ENCODE measurements around the gene VIL1. TPM values are rescaled to one million over a fixed set of nuclear protein-coding genes. Genes with fewer than 3 reads are reported as not detected.
A peak's percentile ranks its signal among the peaks of the same experiment; 100 is the strongest.

The VIL1 gene
- total and polyA plus RNA-seq, 8 donors, result 0.29 to 1.8 (median 1.2) TPM; not detected in 1

DNA sequence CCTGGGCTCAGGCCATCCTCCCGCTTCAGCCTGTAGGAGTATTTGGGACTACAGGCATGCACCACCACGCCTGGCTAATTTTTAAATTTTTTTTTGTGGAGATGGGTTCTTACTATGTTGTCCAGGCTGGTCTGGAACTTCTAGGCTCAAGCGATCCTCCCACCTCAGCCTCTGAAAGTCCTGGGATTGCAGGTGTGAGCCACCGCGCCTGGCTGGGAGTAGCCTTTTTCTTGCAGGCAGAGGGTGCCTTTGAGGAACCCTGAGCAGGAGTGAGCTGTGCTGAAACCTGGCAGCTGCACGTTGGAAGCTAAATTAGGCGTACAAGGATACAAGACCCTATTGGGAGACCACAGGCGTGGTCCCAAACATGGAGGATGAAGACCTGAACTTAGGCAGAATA, 11.2 kb upstream of the VIL1 start:
- H3K27me3 ChIP-seq, result no peaks in the 10 kb centered on the region
- H3K36me3 ChIP-seq, result peaks cover 0 to 28% of the 10 kb centered on the region in 2 donors
- H3K9me3 ChIP-seq, result no peaks in the 10 kb centered on the region
- H3K4me3 ChIP-seq, result no peak overlapping the region
- ATAC-seq (no peak), DNase-seq (no peak)
- intact Hi-C loops (cut with DNase I), result loop anchor here in 1 of 2 donors (5.0 kb wide), 1 partner anchor 60 kb away; no protein-coding TSS in a partner anchor
- H3K4me1 ChIP-seq, result peaks cover 16 to 52% of the 10 kb centered on the region in 2 donors
- TF ChIP-seq, protein P1, sequence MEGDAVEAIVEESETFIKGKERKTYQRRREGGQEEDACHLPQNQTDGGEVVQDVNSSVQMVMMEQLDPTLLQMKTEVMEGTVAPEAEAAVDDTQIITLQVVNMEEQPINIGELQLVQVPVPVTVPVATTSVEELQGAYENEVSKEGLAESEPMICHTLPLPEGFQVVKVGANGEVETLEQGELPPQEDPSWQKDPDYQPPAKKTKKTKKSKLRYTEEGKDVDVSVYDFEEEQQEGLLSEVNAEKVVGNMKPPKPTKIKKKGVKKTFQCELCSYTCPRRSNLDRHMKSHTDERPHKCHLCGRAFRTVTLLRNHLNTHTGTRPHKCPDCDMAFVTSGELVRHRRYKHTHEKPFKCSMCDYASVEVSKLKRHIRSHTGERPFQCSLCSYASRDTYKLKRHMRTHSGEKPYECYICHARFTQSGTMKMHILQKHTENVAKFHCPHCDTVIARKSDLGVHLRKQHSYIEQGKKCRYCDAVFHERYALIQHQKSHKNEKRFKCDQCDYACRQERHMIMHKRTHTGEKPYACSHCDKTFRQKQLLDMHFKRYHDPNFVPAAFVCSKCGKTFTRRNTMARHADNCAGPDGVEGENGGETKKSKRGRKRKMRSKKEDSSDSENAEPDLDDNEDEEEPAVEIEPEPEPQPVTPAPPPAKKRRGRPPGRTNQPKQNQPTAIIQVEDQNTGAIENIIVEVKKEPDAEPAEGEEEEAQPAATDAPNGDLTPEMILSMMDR (IDR thresholded peaks at IDR 0.05), result no peak
- peak overlapping the region; percentile 93 for H3K27ac ChIP-seq

DNA sequence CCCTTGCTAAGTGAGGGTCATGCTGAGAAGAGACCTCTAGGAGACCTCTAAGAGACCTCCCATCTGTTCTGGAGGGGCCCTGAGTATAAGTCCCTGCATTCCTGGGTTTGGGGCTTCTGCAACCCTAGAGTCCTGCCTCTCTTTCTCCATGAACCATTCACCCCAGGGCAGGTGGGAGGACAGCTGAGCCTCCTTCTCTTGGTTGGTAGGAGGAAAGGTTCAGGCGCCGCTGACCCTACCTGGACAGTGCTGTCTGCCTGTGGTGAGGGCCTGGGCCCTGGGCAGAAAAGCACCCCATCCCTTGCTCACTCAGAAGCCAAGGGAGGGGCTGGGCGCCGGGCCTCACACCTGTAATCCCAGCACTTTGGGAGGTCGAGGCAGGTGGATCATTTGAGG, 604 bp upstream of the VIL1 start:
- Histone ChIP-seq H3K27ac (no peak overlapping the region), H3K9me3 (no peaks in the 10 kb centered on the region), H3K4me1 (no peaks in the 10 kb centered on the region), H3K4me3 (no peak overlapping the region), H3K27me3 (no peaks in the 10 kb centered on the region), H3K36me3 (no peaks in the 10 kb centered on the region)
- ATAC-seq, result no peak
- intact Hi-C loops (cut with DNase I), result no loop called here
- TF ChIP-seq, protein P1 (IDR thresholded peaks at IDR 0.05), result no peak
- DNase-seq, result no peak

DNA sequence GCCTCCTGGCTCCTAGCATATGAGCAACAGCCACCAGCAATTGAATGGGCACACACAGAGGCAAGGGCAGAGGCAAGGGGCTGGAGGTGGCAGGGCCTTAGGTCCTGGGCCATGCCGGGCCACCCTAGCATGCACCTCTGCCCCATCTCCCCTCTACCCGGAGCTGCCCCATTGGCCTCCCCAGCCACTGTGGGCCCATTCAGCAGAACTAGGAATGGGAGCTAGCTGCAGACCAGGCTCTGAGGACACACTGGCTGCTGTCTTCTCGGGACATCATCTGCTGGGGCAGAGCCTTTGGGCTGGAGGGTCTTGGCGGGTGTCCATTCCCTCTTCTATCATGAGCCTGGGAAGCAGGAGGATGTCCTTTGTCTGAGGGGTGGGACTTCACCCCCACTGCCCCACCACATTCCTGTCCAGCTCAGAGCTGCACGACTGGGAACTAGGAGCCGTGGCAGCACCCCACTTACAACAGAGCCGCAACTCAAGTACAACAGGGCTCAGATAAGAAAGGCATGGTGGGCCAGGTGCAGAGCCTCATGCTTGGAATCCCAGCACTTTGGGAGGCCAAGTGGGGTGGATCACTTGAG, 800 bp downstream of the VIL1 start:
- ATAC-seq, result no peak
- no peaks in the 10 kb centered on the region for H3K4me1 ChIP-seq
- intact Hi-C loops (cut with DNase I), result no loop called here

DNA sequence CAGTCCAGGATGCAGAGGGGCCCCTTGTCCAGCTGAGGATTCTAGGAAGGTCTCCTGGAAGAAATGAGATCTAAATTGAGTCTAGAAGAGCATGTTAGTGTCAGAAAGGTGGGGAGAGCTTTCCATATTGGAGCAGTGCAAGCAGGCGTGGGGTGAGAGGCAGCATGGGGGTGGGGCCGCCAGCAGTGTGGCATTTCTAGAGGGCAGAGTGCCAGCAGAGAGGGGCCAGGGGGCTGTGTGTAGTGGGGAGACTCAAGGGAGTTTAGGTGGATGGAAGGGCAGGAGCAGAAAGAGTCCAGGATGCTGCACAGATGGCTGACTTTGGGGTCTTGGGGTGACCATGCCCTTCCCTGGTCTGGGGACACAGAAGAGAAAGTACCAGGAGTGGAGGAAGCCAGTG, 2.1 kb downstream of the VIL1 start:
- Histone ChIP-seq H3K27ac (no peak overlapping the region), H3K27me3 (no peaks in the 10 kb centered on the region), H3K4me3 (no peak overlapping the region), H3K36me3 (no peaks in the 10 kb centered on the region), H3K4me1 (no peaks in the 10 kb centered on the region), H3K9me3 (no peaks in the 10 kb centered on the region)
- intact Hi-C loops (cut with DNase I), result no loop called here
- TF ChIP-seq, protein P1 (IDR thresholded peaks at IDR 0.05), result no peak
- ATAC-seq (no peak), DNase-seq (peak in 1 of 4 donors; percentile 45)

More for the DNA sequence above, 800 bp downstream of the VIL1 start:
- no peak overlapping the region for H3K4me3 ChIP-seq
- H3K27ac ChIP-seq, result no peak overlapping the region
- no peaks in the 10 kb centered on the region for H3K27me3 ChIP-seq
- no peak for DNase-seq
- no peaks in the 10 kb centered on the region for H3K9me3 ChIP-seq
- H3K36me3 ChIP-seq, result no peaks in the 10 kb centered on the region
- TF ChIP-seq, protein P1 (IDR thresholded peaks at IDR 0.05), result no peak

DNA sequence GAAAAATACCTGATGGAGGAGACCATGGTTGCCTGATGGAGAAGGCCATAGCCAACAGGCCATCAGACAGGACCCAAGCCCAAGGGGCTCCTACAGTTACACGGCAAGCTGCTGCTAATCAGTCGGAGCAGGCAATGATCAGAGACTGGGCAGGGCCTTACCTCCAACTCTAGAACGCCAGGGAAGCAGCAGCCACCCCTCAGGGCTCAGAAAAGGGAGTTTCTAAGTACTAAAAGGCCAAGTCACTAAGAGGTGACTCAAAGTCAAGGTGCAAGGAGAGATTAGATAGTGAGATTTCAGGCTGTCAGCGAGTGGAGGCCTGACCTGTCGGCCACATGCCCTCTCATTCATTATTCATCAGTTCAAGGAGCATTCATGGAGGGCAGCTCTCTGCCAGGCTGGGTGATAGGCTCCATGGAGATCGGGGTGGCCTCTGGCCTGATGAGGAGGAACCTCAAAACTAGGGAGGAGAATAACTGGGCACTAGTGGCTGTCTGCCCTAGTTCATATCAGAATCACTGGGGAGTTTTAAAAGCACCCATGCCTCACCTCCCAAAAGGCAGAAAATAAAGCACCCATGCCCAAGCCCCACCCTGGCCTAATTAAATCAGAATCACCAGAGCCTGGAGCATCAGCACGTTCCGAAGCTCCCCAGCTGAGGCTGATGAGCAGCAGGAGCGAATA, 3.6 kb downstream of the VIL1 start:
- intact Hi-C loops (cut with DNase I), result no loop called here
- H3K4me1 ChIP-seq, result no peaks in the 10 kb centered on the region
- H3K4me3 ChIP-seq, result no peak overlapping the region
- DNase-seq (peak in 1 of 4 donors; percentile 15), ATAC-seq (no peak)
- no peaks in the 10 kb centered on the region for H3K36me3 ChIP-seq
- no peaks in the 10 kb centered on the region for H3K9me3 ChIP-seq
- H3K27me3 ChIP-seq, result no peaks in the 10 kb centered on the region
- TF ChIP-seq, protein P1 (IDR thresholded peaks at IDR 0.05), result no peak
- H3K27ac ChIP-seq, result no peak overlapping the region
